CD4-positive, alpha-beta T cell treated with Interleukin-2 at 100 ng/mL for 4 hours (primary cell): ENCODE data around the gene NWD2.
"Not testable (repeated sequence)": the region's sequence is repeated elsewhere in the genome, so short reads cannot be mapped to it uniquely, and the experiment has no call there.

Experiments used
- DNase-seq: peaks from one replicate; pipeline ENCODE4 v3.0.0-alpha.2; 2020; ENCODE audit warnings: low spot score

Gene NWD2, protein sequence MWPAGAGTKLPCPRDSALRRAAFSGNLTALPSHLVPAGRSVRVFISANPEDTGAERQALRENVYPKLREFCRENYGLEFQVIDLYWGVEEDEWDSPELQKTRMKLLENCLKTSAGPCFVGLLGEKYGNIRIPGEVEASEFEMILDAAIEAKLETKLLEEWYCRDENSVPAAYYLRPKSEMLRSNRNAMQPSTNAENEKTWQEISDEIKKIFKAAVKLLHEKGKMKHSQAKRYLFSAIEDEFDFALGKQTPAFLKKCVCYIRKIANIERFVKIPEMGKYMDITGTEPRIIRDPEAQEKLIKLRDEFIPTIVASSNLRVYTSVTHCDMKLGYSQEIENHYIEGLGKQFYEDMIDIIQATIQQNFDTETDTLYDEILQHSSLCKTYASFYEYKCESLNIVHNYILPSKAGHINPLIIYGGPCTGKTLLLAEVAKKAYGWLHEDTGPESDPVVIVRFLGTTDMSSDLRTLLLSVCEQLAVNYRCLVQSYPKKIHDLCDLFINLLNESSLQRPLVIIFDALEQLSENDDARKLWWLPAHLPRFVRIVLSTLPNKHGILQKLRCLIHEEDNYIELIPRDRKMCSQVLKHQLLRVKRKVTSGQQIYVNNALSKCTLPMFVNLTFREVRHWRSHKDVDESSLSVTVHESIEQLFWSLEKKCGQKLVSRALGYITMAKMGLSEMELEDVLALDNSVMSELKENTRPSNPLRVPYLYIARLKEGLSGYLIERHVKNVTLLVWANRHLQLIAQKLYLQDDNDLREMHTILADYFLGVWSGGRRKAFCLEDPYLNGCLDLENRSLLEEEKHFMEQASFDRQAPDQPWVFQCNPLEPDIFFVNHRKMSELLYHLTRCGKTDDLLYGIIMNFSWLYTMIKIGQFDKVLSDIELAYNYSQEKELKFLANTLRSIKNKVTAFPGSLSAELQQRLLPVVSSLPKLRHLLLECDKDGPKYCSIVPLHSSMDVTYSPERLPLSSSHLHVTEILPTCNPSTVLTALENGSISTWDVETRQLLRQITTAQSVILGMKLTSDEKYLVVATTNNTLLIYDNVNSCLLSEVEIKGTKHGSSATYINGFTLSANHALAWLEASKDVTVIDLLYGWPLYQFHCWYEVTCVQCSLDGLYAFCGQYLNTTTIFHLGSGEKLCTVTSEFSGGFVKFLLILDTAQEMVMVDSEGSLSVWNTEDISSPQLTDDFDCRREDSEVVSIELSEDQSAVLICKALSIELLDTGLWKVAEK (N-terminal part only)

DNA sequence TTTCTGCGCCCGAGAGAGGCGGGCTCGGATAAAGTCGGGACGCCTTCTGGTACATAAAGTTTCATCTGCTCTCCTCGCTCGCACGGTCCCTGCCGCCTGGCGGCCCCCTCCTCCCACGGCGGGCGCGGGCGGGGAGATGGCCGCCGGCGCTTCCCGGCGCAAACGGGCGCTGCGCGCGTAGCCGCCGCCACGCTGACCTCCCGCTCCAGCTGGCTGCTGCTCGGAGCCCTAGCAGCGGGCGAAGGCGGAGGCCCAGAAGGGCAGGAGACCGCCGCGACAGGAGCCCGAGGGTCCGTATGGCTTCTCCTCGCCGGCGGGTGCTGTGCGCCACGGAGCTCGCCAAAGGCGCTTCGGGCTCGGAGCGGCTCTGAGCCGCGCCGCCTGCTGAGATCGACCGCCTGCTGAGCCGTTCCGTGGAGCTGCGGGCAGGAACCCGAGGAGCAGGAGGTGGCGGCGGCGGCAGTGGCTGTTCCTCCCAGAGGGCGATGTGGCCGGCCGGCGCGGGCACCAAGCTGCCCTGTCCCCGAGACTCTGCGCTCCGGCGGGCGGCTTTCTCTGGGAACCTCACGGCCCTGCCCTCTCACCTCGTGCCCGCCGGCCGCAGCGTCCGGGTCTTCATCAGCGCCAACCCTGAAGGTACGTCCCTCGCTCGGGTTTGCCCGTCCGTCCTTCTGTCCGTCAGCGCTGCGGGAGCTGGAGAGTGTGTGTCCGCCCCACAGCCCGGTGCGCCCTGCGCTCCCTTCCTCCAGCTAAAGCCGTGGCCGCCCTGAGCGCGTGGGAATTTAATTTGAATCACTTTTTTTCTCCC, at the start of gene NWD2:
NWD2 (plus strand) TSS at position 161 of the 808 bp plus-strand sequence; CDS start at position 486, 325 bp downstream.
- no peak for DNase-seq

DNA sequence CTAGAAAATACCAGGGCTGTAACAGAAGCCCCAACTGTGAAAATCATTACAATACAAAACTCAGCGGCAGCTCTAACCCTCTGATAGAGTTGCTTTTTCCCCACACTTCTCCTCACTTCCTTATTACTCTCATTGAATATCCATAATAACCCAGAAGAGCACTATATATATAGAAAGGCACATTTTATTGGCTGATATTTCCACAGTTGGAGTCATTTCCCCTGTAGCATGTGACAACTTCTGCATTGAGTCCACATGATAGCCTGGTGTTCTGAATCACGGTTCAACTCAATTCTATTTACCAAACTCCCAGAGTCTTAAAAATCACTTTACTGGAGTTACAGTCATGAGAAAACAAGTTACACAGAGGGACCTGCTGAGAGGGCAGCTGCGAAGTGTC, 46.6 kb upstream of the NWD2 start:
- no peak for DNase-seq

DNA sequence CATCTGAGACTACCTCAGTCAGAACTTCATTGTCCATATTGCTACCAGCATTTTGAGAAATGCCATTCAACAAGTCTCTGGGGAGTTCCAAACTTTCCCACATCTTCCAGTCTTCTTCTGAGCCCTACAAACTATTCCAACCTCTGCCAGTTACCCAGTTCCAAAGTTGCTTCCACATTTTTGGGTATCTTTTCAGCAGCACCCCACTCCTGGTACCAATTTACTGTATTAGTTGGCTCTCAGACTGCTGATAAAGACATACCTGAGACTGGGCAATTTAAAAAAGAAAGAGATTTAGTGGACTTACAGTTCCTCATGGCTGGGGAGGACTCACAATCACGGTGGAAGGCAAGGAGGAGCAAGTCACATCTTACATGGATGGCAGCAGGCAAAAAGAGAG, 39.8 kb upstream of the NWD2 start:
- not testable (repeated sequence) for DNase-seq

DNA sequence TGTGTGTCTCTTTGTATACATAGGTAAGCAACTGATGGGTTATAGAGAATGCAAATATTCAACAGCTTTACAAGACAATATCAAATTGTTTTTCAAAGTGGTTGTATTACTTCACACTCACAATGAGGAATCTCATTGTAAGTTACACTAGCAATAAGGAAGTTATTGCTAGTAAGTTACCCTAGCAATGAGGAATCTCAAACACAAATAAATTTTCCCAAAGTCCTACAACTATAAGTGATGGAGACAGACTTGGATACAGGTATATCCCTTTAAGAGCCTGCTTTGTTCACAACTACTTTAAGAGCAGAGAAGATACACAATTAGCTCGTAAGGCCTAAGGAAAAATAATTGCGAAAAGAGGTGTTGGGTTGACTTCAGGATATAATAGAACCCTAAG, 28.3 kb upstream of the NWD2 start:
- DNase-seq: no peak

DNA sequence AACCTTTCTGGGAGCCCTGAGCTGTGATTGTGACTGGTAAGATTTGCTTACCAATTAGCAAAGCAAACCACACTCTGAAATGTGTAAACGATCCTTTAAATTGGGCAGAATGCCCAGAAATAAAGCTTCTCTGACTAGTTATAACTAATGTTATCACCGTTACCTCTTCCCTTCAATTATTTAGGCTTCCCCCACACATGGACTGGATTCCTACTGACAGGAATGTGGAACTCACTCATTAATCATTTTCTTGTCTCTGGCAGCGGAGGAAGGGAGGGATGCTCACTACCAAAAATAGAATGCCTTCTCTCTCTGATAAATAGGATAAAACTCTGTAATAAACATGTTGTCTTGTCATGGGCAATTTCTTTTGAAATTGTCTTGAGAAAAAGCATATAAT, 25.3 kb upstream of the NWD2 start:
- DNase-seq: no peak

DNA sequence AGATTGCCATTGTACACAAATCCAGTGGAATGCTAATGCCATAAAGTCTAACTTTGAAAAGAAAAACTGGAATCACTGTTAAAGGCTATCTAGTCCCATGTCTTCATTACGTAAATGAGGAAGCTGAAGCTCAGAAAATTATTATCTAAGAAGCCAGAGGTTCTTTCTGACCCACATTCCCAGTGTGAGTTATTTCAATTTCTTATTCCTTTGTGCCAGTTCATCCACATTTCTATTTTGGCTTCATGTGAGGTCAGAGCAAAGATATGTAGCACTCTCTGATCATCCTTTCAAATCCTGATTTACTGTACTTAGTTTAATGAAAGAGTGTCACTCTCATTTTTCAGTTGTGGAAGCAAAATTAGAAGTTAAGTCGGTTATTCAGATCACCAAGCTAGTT, 24.6 kb upstream of the NWD2 start:
- no peak for DNase-seq

DNA sequence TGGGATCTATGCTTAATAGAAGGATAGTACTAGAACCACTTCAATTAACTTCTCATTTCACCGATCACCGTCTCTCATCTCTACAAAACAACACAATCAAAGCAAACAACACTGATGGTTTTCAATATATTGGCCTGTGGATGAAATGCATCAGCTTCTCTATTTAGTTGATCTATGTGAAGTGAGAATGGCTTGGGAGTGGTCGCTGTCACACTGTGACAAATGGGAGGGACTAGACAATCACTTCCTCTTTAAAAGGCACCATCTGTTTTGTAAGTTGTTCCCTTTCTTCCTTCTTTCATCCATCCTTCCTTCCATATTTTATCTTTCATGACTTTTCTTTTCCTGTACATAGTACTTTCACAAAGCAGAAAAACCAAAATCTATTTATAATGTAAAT, 23.9 kb upstream of the NWD2 start:
- DNase-seq: no peak

DNA sequence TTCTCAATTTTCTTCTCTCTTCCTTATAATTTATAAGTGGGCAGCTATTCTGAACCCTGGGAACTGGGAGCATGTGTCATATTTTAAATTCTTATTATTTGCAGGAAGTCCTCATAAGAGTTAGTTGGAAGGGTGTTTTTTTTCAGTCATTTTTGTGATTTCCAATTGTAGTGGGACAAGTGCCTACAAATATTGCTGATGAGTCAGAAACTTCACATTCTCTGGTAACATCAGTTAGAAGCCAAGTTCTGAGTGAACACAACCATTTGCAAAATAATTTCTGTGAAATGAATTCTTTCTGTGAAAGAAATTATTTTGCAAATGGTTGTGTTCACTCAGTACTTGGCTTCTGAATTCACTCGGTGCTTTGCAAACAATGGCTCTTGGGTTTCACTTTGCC, 20.8 kb upstream of the NWD2 start:
- no peak for DNase-seq

DNA sequence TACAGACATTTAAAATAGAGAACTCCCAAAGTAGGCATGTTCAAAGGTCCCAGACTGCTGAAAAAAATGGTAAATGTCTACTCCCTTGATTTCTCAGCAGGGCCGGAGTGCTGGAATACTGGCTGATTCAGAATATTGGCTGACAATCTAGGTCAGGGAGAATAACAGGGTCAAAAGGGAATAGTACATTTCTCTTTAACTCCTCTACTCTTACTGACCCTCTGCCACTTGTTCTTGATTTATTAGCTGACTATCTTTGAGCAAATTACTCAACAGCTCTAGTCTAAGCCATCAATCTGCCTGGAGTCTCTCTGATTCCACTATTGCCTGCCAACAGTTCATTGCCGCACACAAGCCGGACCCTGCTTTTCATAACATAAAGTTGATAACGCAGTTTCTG, 19.7 kb upstream of the NWD2 start:
- DNase-seq: no peak

DNA sequence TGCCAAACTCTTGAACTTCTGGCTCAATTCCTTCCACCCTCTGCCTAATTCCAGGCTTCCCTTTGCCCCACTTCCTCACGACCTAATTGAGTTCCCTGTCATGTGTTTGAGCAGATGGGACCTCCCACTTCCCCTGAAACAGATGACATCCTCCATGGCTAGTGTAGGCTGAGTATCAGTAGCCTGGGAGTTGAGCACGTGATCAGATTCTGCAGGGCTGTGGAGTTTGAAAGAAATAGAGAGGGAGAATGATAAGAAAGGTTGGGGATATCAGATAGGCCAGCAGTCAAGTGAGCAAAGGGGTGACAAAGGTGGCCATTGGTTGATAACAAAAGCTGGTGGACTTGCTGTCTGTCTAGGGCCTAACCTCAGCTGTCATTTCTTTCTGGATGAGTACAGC, 18.8 kb upstream of the NWD2 start:
- DNase-seq: no peak

DNA sequence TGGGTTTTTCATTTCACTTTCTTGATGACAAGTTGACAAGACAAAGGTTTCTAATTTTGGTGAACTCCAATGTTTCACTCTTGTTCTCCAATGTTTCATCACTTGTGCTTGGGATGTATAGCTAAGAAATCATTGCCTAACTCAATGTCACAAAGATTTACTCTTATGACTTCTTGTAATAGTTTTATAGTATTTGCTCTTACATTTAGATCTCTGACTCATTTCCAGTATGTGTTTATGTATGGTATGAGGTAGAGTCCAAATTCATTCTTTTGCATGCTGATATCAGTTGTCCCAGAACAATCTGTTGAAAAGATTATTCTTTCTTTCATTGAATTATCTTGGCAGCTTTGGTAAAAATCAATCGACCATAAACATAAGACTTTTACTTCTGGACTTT, 12.2 kb upstream of the NWD2 start:
- DNase-seq: no peak

DNA sequence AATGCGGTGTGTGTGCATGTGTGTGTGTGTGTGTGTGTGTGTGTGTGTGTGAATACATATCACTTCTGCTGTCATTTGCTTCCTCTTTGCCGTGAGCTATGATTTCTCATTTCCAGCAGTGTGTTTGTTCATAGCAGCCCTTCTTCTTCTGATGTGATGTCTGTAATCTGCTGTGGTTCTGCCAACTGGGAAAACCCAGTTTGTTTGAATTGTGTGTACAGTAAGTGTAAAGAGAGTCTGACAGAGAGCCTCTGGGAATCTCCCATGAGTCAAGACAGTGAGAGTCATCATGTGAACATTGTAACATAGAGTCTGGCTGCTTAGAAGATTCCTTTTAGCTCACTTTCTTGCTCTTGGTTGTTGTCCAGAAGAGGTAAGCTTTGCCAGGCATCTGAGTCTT, 8.4 kb upstream of the NWD2 start:
- no peak for DNase-seq

DNA sequence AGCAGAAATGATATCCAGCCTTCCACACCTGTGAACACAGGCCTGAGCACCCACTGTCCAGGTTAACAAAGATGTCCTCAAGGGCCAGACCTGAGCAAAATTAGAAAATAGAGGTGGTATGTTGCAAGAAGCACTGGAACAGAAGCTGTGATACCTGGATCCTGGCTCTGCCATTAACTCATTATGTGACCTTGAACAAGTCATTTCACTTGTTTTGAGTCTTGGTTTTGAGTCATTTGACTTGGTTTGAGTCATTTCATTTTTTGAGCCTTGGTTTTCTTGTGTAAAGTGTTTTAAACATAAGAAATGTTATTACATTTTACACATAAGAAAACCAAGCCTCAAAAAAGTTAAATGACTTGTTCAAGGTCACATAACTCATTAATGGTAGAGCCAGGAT, 2.9 kb upstream of the NWD2 start:
- no peak for DNase-seq

DNA sequence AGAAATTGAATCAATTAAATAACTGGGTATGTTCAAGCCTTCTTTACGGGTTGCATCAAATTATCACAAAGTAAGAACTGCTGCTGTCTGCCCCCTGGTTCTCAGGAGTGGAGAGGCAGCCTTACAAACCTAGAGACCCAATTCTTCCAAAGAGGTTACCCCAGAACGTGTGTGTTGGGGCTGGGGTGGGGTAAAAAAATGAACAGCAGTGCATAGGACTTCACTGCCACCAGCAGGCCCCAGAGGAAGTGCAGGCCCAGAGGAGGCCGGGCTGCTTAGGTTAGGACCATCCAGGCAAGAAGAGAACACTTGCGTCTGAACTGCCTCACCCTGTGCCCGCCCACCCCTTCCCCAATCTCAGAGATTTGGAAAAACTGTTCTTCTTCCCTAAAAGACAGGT, 1.5 kb upstream of the NWD2 start:
- no peak for DNase-seq

DNA sequence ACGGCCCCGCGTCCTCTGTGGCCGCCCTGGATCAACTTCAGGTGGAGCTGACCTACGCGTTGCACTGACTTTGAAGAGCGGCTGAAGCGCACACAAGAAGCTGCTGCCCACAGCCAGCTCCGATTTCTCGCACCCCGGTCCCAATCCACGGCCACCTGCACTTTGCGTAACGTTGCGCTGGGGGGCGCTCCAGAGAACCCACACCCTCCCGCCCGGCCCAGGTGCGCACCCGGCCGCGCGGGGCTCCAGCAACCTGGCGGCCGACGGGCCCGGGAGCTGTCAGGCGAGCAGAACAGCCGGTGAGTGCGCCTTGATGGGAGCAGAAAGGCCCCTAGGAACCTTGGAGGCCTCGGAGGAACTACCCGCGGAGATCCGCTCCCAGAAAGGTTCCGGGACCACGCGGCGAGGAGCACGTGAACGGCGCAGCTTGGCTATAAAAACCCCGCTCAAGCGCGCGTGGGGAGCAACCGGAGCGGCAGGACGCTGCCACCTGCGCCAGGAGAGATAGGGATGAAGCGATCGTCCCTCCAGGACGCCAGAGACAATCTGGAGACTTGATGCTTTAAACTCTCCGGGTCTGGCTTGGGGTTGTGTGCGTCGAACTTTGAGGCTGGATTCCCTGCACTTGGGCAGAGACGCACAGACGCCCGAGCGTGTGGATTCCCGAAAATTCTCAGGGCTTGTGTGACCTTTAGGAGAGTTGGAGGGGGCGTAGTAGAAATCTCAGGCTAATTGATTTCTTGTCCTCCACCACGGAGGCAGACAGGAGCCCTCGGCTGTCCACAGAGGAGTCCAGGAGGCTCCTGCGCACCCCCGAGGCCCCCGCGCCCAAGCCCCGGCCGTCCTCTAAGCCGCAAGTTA, 591 bp upstream of the NWD2 start:
- no peak for DNase-seq

DNA sequence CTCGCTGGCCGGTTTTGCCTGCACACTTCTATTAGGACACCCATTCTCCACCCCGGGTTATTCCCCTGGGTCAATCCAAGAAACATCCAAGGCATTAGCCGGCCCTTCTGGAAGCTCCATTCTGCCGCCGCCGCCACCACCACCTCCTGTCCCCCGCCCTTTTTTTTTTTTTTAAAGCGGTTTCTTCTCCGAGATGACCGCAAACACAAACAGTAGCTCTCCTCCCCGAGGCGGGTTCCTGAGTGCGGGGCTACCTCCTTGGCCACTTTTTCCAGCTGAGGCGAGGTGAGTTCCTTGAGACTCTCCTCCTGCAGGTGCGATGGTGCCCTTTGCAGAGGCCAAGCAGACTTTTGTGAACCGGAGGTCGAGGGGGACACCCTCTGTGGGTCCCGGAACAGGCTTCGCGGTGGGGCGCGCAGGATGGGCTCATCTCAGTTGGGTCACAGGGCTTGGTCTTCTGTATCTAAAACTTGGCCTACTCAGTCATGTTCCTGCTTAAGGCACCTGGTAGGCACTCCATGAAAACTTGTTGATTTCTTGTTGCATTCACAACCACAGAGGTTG, 930 bp downstream of the NWD2 start:
- no peak for DNase-seq

DNA sequence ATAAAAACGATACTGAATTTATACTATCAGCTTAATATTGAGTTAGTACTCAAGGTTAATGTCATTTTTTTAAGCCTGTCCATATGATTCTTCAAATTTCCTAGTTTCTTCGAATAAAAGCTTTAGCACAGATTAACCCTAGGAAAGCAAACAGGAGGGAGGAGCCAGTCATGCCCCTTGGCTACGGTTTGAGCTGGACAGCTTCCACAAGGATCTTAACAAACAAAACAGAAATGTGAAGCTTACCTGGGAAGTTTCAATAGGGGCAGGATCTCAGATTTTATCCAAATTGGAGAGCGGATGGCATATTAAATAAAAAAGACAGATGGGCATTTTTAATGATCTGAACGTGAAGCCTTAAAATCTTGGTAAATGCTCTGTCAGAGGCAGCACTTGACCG, 2.3 kb downstream of the NWD2 start:
- no peak for DNase-seq

DNA sequence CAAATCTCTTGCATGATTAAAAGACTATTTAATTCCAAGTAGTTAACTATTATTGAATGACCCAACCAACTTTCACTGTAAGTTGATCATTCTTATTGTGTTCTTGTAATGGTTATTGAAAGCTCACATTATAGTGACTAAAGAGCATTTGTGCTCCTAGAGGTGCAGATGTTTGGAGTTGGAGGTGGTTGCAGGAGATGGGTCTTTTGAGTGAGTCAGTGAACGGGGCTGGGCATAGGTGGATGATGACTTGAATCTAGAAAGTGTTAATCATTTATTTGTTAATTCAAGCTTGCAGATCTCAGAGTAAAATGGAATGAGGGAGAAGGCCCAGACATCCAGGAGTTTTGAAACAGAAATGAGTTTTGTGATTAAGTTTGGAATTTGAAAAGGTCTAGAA, 13.7 kb downstream of the NWD2 start:
- no peak for DNase-seq

DNA sequence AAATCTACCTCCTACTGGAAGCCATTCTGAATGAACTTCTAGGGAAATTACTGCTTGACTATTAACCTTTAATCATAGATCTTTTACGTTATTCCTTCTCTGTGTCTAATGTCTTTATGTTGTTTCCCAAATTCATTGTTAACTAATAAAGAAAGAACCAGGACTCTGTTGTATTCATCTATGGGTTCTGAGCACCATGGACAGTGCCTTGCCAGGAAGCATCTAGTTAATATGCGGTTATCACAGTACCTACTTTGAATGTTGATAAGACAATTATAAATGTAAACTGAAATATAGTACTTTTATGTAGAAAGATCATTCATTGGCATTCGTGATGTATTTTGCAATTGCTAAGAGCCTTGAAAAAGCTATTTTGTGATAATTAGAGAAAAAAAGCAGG, 23.8 kb downstream of the NWD2 start:
- DNase-seq: no peak

DNA sequence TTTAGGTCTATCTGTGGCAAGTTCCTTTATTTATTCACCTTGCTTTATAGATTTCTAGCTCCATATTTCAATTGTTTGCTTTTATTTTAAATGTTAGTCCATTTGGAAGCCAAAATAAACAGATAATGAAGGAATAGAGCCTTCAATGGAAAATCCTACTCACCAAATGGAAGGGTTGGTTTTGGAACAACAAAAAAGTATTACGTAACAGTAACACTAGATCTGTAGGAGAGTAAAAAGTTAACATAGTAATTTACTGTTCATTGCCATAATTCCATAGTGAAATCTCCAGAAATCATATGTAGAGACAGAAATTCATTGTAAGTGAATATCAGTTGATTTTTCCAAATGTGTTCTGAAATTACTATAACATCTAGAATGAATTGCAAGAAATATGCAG, 34.6 kb downstream of the NWD2 start:
- no peak for DNase-seq
